ENCODE measurements around the gene LRRC8D. TPM values are rescaled to one million over a fixed set of nuclear protein-coding genes. Genes with fewer than 3 reads are reported as not detected.

LRRC8D gene
- total and polyA plus RNA-seq, 2 experiments from 2014 or later = 23.6 to 48.8 TPM

GRCh38 chr1:89802051-89802450 lies 18.8 kb upstream of the LRRC8D start:
- no peak overlapping the region for H3K4me3 Mint-ChIP-seq

GRCh38 chr1:89802841-89803240 lies 18.0 kb upstream of the LRRC8D start:
- H3K27ac Mint-ChIP-seq = no peak overlapping the region
- Histone ChIP-seq H3K27ac (ENCODE audit: low read depth) (no peak overlapping the region), H3F3A (replicated peaks; ENCODE audit: low read depth) (no peaks in the 10 kb centered on the region), H2AFZ (no peak overlapping the region), H3K27me3 (ENCODE audit: insufficient read depth) (no peaks in the 10 kb centered on the region), H4K20me1 (replicated peaks; ENCODE audit: insufficient read depth) (no peaks in the 10 kb centered on the region), H3K4me3 (no peak overlapping the region), H3K79me2 (replicated peaks; ENCODE audit: insufficient read depth) (no peaks in the 10 kb centered on the region), H3K4me1 (ENCODE audit: insufficient read depth) (no peaks in the 10 kb centered on the region), H3K36me3 (ENCODE audit: insufficient read depth) (no peaks in the 10 kb centered on the region), H3K4me2 (no peak overlapping the region), H3K9me2 (ENCODE audit: insufficient read depth) (peaks cover 8% of the 10 kb centered on the region; the same call in 1 of the 2 replicates)
- peaks cover 10% of the 10 kb centered on the region for H3K4me1 Mint-ChIP-seq
- ATAC-seq = no peak
- no peak for TF ChIP-seq NANOG (IDR thresholded peaks at IDR 0.05; ENCODE audit: borderline replicate concordance)
- no peak for TF ChIP-seq ZNF114 (CRISPR knock-in tag; IDR thresholded peaks at IDR 0.05)
- TF ChIP-seq EZH2phosphoT487 (IDR thresholded peaks at IDR 0.05; ENCODE audit: unreplicated experiment) = no peak
- TF ChIP-seq, protein P1, sequence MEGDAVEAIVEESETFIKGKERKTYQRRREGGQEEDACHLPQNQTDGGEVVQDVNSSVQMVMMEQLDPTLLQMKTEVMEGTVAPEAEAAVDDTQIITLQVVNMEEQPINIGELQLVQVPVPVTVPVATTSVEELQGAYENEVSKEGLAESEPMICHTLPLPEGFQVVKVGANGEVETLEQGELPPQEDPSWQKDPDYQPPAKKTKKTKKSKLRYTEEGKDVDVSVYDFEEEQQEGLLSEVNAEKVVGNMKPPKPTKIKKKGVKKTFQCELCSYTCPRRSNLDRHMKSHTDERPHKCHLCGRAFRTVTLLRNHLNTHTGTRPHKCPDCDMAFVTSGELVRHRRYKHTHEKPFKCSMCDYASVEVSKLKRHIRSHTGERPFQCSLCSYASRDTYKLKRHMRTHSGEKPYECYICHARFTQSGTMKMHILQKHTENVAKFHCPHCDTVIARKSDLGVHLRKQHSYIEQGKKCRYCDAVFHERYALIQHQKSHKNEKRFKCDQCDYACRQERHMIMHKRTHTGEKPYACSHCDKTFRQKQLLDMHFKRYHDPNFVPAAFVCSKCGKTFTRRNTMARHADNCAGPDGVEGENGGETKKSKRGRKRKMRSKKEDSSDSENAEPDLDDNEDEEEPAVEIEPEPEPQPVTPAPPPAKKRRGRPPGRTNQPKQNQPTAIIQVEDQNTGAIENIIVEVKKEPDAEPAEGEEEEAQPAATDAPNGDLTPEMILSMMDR (conservative IDR thresholded peaks at IDR 0.05; ENCODE audit: low read depth in 2 of 2) = no peak
- no peak for TF ChIP-seq ZNF331 (CRISPR knock-in tag; IDR thresholded peaks at IDR 0.05; ENCODE audit: low read depth)
- TF ChIP-seq CREB1 (CRISPR knock-in tag; IDR thresholded peaks at IDR 0.05; ENCODE audit: low read depth) = no peak
- H3K36me3 Mint-ChIP-seq (ENCODE audit: low read depth) = no peaks in the 10 kb centered on the region
- H3K27me3 Mint-ChIP-seq (ENCODE audit: insufficient read depth, low read depth, poor library complexity) = peaks cover 13% of the 10 kb centered on the region
- no peak for DNase-seq (ENCODE audit: low spot score)
- peaks cover 5% of the 10 kb centered on the region; the same call in 1 of the 3 replicates for H3K9me3 Mint-ChIP-seq
- H3K4me3 Mint-ChIP-seq = no peak overlapping the region

More at GRCh38 chr1:89802051-89802450, 18.8 kb upstream of the LRRC8D start:
- Histone ChIP-seq H3K79me2 (replicated peaks; ENCODE audit: insufficient read depth) (no peaks in the 10 kb centered on the region), H3F3A (replicated peaks; ENCODE audit: low read depth) (no peaks in the 10 kb centered on the region), H3K4me3 (no peak overlapping the region), H3K4me2 (no peak overlapping the region), H4K20me1 (replicated peaks; ENCODE audit: insufficient read depth) (no peaks in the 10 kb centered on the region), H3K36me3 (ENCODE audit: insufficient read depth) (no peaks in the 10 kb centered on the region), H2AFZ (peak overlapping the region; percentile 59; the same call in 1 of the 2 replicates), H3K9me2 (ENCODE audit: insufficient read depth) (peaks cover 8% of the 10 kb centered on the region; the same call in 1 of the 2 replicates), H3K27me3 (ENCODE audit: insufficient read depth) (no peaks in the 10 kb centered on the region), H3K4me1 (ENCODE audit: insufficient read depth) (no peaks in the 10 kb centered on the region), H3K27ac (ENCODE audit: low read depth) (no peak overlapping the region)
- Mint-ChIP-seq H3K4me1 (peaks cover 10% of the 10 kb centered on the region), H3K9me3 (peaks cover 5% of the 10 kb centered on the region; the same call in 1 of the 3 replicates), H3K27ac (no peak overlapping the region), H3K36me3 (ENCODE audit: low read depth) (no peaks in the 10 kb centered on the region), H3K27me3 (ENCODE audit: insufficient read depth, low read depth, poor library complexity) (peaks cover 10% of the 10 kb centered on the region)
- DNase-seq (ENCODE audit: low spot score) (no peak), ATAC-seq (peak; percentile 82)
- TF ChIP-seq ZNF114 (CRISPR knock-in tag; IDR thresholded peaks at IDR 0.05) = no peak

- Mint-ChIP-seq H3K4me3 (no peak overlapping the region), H3K27me3 (ENCODE audit: insufficient read depth, low read depth, poor library complexity) (peaks cover 13% of the 10 kb centered on the region), H3K9me3 (no peaks in the 10 kb centered on the region), H3K36me3 (ENCODE audit: low read depth) (no peaks in the 10 kb centered on the region), H3K4me1 (peaks cover 24% of the 10 kb centered on the region), H3K27ac (no peak overlapping the region)
- Histone ChIP-seq H3K27me3 (ENCODE audit: insufficient read depth) (no peaks in the 10 kb centered on the region), H4K20me1 (replicated peaks; ENCODE audit: insufficient read depth) (no peaks in the 10 kb centered on the region; the same call in 1 of the 2 replicates), H3K4me1 (ENCODE audit: insufficient read depth) (peaks cover 9% of the 10 kb centered on the region), H3K4me2 (no peak overlapping the region), H3K27ac (ENCODE audit: low read depth) (no peak overlapping the region), H3K36me3 (ENCODE audit: insufficient read depth) (no peaks in the 10 kb centered on the region), H3F3A (replicated peaks; ENCODE audit: low read depth) (no peaks in the 10 kb centered on the region), H3K79me2 (replicated peaks; ENCODE audit: insufficient read depth) (no peaks in the 10 kb centered on the region), H2AFZ (no peak overlapping the region), H3K4me3 (no peak overlapping the region), H3K9me2 (ENCODE audit: insufficient read depth) (0 out of 2 replicates have a peak, but pooled peaks cover 7% of the 10 kb centered on the region)
- ATAC-seq (peak; percentile 70), DNase-seq (ENCODE audit: low spot score) (peak; percentile 91)
- TF ChIP-seq, protein P1 (conservative IDR thresholded peaks at IDR 0.05; ENCODE audit: low read depth in 2 of 2) = peak; percentile 99 to 100
- TF ChIP-seq ETS1 (IDR thresholded peaks at IDR 0.05) = no peak
- no peak for TF ChIP-seq ZNF331 (CRISPR knock-in tag; IDR thresholded peaks at IDR 0.05; ENCODE audit: low read depth)
These were observed 16.1 kb upstream of the LRRC8D start for GRCh38 chr1:89804642-89805237.
